ENCODE measurements around the gene CKMT2.
"Not testable (repeated sequence)": the region's sequence is repeated elsewhere in the genome, so short reads cannot be mapped to it uniquely, and the experiment has no call there.

Gene CKMT2

GRCh38 chr5:81253875-81254274, 20.8 kb downstream of the CKMT2 start:
- DNase-seq: no peak

GRCh38 chr5:81254886-81255559, 21.9 kb downstream of the CKMT2 start:
- DNase-seq: no peak

GRCh38 chr5:81256766-81257165, 23.6 kb downstream of the CKMT2 start:
- no peak for DNase-seq

GRCh38 chr5:81262796-81263195, 29.7 kb downstream of the CKMT2 start:
- DNase-seq: not testable (repeated sequence)

GRCh38 chr5:81265101-81265500, 32.0 kb downstream of the CKMT2 start:
- no peak for DNase-seq

- no peak for DNase-seq
These were observed 35.5 kb downstream of the CKMT2 start for GRCh38 chr5:81268521-81269196.

- DNase-seq: peak; percentile 67
These were observed 36.8 kb downstream of the CKMT2 start for GRCh38 chr5:81269751-81270393.

- DNase-seq: peak; percentile 73
These were observed 37.4 kb downstream of the CKMT2 start for GRCh38 chr5:81270394-81271027.

GRCh38 chr5:81283976-81284375, 50.9 kb downstream of the CKMT2 start:
- no peak for DNase-seq

GRCh38 chr5:81286059-81286617, 53.0 kb downstream of the CKMT2 start:
- DNase-seq: no peak

- DNase-seq: no peak
These were observed 54.9 kb downstream of the CKMT2 start for GRCh38 chr5:81288021-81288433.

GRCh38 chr5:81290146-81290545, 57.0 kb downstream of the CKMT2 start:
- no peak for DNase-seq

- DNase-seq: no peak
These were observed 59.0 kb downstream of the CKMT2 start for GRCh38 chr5:81292130-81292529.

GRCh38 chr5:81294021-81294420, 60.9 kb downstream of the CKMT2 start:
- DNase-seq: not testable (repeated sequence)

- no peak for DNase-seq
These were observed 64.4 kb downstream of the CKMT2 start for GRCh38 chr5:81297531-81297930.

GRCh38 chr5:81300921-81301270, 67.8 kb downstream of the CKMT2 start:
- peak; percentile 24 for DNase-seq

- DNase-seq: peak; percentile 76
These were observed 68.3 kb downstream of the CKMT2 start, which contains the start of gene ZCCHC9 for GRCh38 chr5:81301271-81302015. TSS of gene ZCCHC9 (plus strand) at chr5:81301587. CDS start at chr5:81304758, 3,171 bp downstream.

- no peak for DNase-seq
These were observed 69.5 kb downstream of the CKMT2 start for GRCh38 chr5:81302596-81302995.

GRCh38 chr5:81303563-81303962, 70.4 kb downstream of the CKMT2 start:
- no peak for DNase-seq

- no peak for DNase-seq
These were observed 72.7 kb downstream of the CKMT2 start for GRCh38 chr5:81305785-81306184.

- DNase-seq: no peak
These were observed 75.7 kb downstream of the CKMT2 start for GRCh38 chr5:81308836-81309235.

GRCh38 chr5:81310402-81311063, 77.4 kb downstream of the CKMT2 start:
- no peak for DNase-seq

Measured in NCI-H146 (cell line).